Esophagus squamous epithelium (tissue), 5 donors: ENCODE measurements around the gene DZIP1L. TPM values are rescaled to one million over a fixed set of nuclear protein-coding genes. Genes with fewer than 3 reads are reported as not detected.

ENCODE experiments used
- DNase-seq: peaks from one replicate; lab custom pipeline; 2025; lab: John Stamatoyannopoulos, UW
- H3K27ac ChIP-seq, 4 donors: fragments of 200-600 bp; sonication (generic); one replicate each; pipeline ENCODE4 v1.5.1; 2016 to 2019; ENCODE audit warnings: mild to moderate bottlenecking in 1 of 4
- H3K27me3 ChIP-seq, 4 donors: fragments of 200-600 bp; sonication (generic); 1 replicate in 3 of 4; 2 replicates in 1 of 4; pipeline versions ENCODE4 v1.5.1 to v1.6.0; 2017 to 2021; ENCODE audit warnings: antibody characterized with exemption in 1 of 4
- H3K36me3 ChIP-seq, 3 donors: fragments of 200-600 bp; sonication (generic); one replicate each; pipeline ENCODE4 v1.5.1; 2016 to 2019
- H3K4me1 ChIP-seq, 3 donors: fragments of 200-600 bp; sonication (generic); one replicate each; pipeline ENCODE4 v1.5.1; 2017 to 2019
- H3K4me3 ChIP-seq, 4 donors: fragments of 200-600 bp; sonication (generic); 1 replicate in 3 of 4; 2 replicates in 1 of 4; pipeline ENCODE4 v1.5.1; 2016 to 2019; ENCODE audit warnings: mild to moderate bottlenecking in 2 of 4, moderate library complexity in 1 of 4
- H3K9me3 ChIP-seq, 3 donors: fragments of 200-600 bp; sonication (generic); one replicate each; pipeline ENCODE4 v1.5.1; 2016 to 2019
- POLR2A ChIP-seq, 4 donors: fragments of 450-650 bp; IDR thresholded peaks; one replicate each; pipeline ENCODE4 v1.6.1; 2017; ENCODE audit warnings: antibody characterized with exemption in 4 of 4, mild to moderate bottlenecking in 4 of 4, moderate library complexity in 3 of 4
- WGBS, 2 donors: methylation state at CpG; one replicate each; pipeline ENCODE4 v1.1.5; 2018; 5-methylcytosine and 5-hydroxymethylcytosine counted together
- intact Hi-C: fragments of 100-400 bp; cut with DNase I; formaldehyde crosslinking; loops from one replicate; pipeline ENCODE4 v1.15.0; 2022
- total RNA-seq, 4 donors: library from RNA; depleted of rRNA; stranded (reverse); fragments of >200 nt; gene quantifications; one replicate each; pipeline ENCODE4 v1.1.0, GENCODE V29; 2016
- TF ChIP-seq, protein P1 (sequence below), 6 experiments: fragments of 450-650 bp in 4 of 6; fragments of 200-600 bp in 2 of 6; sonication (generic) in 2 of 6; IDR thresholded peaks; one replicate each; pipeline ENCODE4 v1.5.1; 2016 to 2019; ENCODE audit warnings: antibody characterized with exemption in 6 of 6, mild to moderate bottlenecking in 4 of 6, moderate library complexity in 4 of 6
- donor health status: DM: yes; HTN: yes; CAD: no.

The DZIP1L gene
- total RNA-seq, 4 donors from 2014 or later = 1.7 to 17.4 (median 5.0) TPM

DNA sequence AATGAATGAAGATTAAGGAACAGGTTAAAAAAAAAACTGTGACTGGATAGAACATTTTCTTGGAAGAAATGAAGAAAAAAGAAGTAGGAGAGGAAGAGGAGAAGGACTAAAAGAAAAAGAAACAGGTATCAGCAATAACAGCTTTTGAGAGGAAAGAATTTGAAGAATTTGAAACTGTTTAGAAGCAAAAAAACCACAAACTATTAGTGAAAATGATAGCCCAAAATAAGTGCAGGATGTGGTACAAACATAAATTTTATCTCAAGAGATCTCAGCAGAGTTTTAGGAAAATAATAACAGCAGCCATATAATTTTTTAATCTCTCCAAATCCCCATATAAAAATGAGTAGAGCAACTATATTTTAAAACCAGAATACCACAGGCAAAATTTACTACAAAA is 25.5 kb upstream of the DZIP1L start:
- no peak for TF ChIP-seq POLR2A (IDR thresholded peaks at IDR 0.05)
- TF ChIP-seq, protein P1, sequence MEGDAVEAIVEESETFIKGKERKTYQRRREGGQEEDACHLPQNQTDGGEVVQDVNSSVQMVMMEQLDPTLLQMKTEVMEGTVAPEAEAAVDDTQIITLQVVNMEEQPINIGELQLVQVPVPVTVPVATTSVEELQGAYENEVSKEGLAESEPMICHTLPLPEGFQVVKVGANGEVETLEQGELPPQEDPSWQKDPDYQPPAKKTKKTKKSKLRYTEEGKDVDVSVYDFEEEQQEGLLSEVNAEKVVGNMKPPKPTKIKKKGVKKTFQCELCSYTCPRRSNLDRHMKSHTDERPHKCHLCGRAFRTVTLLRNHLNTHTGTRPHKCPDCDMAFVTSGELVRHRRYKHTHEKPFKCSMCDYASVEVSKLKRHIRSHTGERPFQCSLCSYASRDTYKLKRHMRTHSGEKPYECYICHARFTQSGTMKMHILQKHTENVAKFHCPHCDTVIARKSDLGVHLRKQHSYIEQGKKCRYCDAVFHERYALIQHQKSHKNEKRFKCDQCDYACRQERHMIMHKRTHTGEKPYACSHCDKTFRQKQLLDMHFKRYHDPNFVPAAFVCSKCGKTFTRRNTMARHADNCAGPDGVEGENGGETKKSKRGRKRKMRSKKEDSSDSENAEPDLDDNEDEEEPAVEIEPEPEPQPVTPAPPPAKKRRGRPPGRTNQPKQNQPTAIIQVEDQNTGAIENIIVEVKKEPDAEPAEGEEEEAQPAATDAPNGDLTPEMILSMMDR (IDR thresholded peaks at IDR 0.05) = no peak
- no peak for DNase-seq
- intact Hi-C loops = no loop called here

GRCh38 chr3:138139691-138140090 is 24.3 kb upstream of the DZIP1L start:
- Histone ChIP-seq H3K4me1 (no peaks in the 10 kb centered on the region), H3K4me3 (no peak overlapping the region), H3K9me3 (no peaks in the 10 kb centered on the region), H3K27ac (no peak overlapping the region), H3K27me3 (no peaks in the 10 kb centered on the region), H3K36me3 (no peaks in the 10 kb centered on the region)
- DNase-seq = no peak
- 37 to 38% methylated on average over 2 of the region's 2 CpGs for WGBS, 2 donors
- no peak for TF ChIP-seq POLR2A (IDR thresholded peaks at IDR 0.05)
- TF ChIP-seq, protein P1 (IDR thresholded peaks at IDR 0.05) = no peak
- intact Hi-C loops = no loop called here

More for the DNA sequence above, 25.5 kb upstream of the DZIP1L start:
- Histone ChIP-seq H3K27me3 (no peaks in the 10 kb centered on the region), H3K9me3 (no peaks in the 10 kb centered on the region), H3K4me3 (no peak overlapping the region), H3K4me1 (no peaks in the 10 kb centered on the region), H3K36me3 (no peaks in the 10 kb centered on the region), H3K27ac (no peak overlapping the region)

GRCh38 chr3:138137861-138138260 is 22.5 kb upstream of the DZIP1L start:
- H3K27me3 ChIP-seq = no peaks in the 10 kb centered on the region
- H3K4me1 ChIP-seq = no peaks in the 10 kb centered on the region
- H3K9me3 ChIP-seq = no peaks in the 10 kb centered on the region
- no peaks in the 10 kb centered on the region for H3K36me3 ChIP-seq
- no peak for DNase-seq
- no peak overlapping the region for H3K27ac ChIP-seq
- H3K4me3 ChIP-seq = no peak overlapping the region
- 57 to 75% methylated on average over 2 of the region's 2 CpGs for WGBS, 2 donors
- intact Hi-C loops = no loop called here
- TF ChIP-seq POLR2A (IDR thresholded peaks at IDR 0.05) = no peak

DNA sequence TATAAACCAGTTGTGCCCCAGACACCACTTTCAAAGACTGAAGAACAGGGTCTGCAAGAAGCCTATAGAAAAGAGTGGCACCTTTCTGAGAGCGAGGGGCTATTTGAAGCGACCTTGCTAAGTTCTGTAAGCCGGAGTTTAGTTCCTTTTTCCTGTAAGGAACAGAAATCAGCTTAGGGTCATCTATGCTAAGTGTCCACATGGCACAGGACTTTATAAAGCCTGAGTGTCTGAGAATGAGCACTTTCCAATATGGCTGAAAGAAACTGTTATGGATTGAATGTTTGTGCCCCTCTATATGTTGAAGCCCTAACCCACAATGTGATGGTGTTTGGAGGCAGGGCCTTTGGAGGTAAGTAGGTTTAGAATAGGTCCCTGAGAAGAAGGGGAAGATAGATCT is 20.8 kb upstream of the DZIP1L start:
- no peaks in the 10 kb centered on the region for H3K4me1 ChIP-seq

GRCh38 chr3:138135833-138136194 is 20.4 kb upstream of the DZIP1L start:
- H3K4me1 ChIP-seq = no peaks in the 10 kb centered on the region
- H3K27me3 ChIP-seq = no peaks in the 10 kb centered on the region
- H3K36me3 ChIP-seq = no peaks in the 10 kb centered on the region
- no peak for DNase-seq
- H3K9me3 ChIP-seq = no peaks in the 10 kb centered on the region
- no peak overlapping the region for H3K27ac ChIP-seq
- intact Hi-C loops = no loop called here
- no peak overlapping the region for H3K4me3 ChIP-seq
- 38 to 51% methylated on average over 2 of the region's 2 CpGs for WGBS, 2 donors
- TF ChIP-seq, protein P1 (IDR thresholded peaks at IDR 0.05) = no peak
- no peak for TF ChIP-seq POLR2A (IDR thresholded peaks at IDR 0.05)

More for the DNA sequence above, 20.8 kb upstream of the DZIP1L start:
- Histone ChIP-seq H3K9me3 (no peaks in the 10 kb centered on the region), H3K36me3 (no peaks in the 10 kb centered on the region), H3K27me3 (no peaks in the 10 kb centered on the region), H3K27ac (no peak overlapping the region), H3K4me3 (no peak overlapping the region)
- no peak for TF ChIP-seq POLR2A (IDR thresholded peaks at IDR 0.05)
- TF ChIP-seq, protein P1 (IDR thresholded peaks at IDR 0.05) = no peak
- WGBS, 2 donors = 66 to 75% methylated on average over 3 of the region's 3 CpGs
- no peak for DNase-seq
- intact Hi-C loops = no loop called here
